Adrenal gland (tissue), 12 donors: ENCODE measurements around the gene CLIC4. TPM values are rescaled to one million over a fixed set of nuclear protein-coding genes. Genes with fewer than 3 reads are reported as not detected.
A peak's percentile ranks its signal among the peaks of the same experiment; 100 is the strongest.
"Not testable (repeated sequence)": the region's sequence is repeated elsewhere in the genome, so short reads cannot be mapped to it uniquely, and the experiment has no call there.

Source experiments
- DNase-seq, 7 donors: peaks; one replicate each; pipeline ENCODE4 v3.0.0-alpha.2; 2019 to 2020
- H3K27ac ChIP-seq, 5 donors: fragments of 200-600 bp; sonication (generic) in 4 of 5; 1 replicate in 3 of 5; 2 replicates in 2 of 5; pipeline versions ENCODE4 v1.5.1 to v1.8.0; 2016 to 2020; ENCODE audit warnings: mild to moderate bottlenecking in 1 of 5
- H3K27me3 ChIP-seq: fragments of 200-600 bp; 2 replicates; pipeline ENCODE4 v1.8.0; 2021
- H3K36me3 ChIP-seq, 2 donors: fragments of 200-600 bp; replicated peaks in 1 of 2; 1 replicate in 1 of 2; 2 replicates in 1 of 2; pipeline versions ENCODE4 v1.5.1 to v1.8.0; 2018 to 2022
- H3K4me1 ChIP-seq, 2 donors: fragments of 200-600 bp; replicated peaks in 1 of 2; 1 replicate in 1 of 2; 2 replicates in 1 of 2; pipeline versions ENCODE4 v1.5.1 to v1.8.0; 2018 to 2021
- H3K4me3 ChIP-seq, 4 donors: fragments of 200-600 bp; sonication (generic) in 3 of 4; one replicate each; pipeline ENCODE4 v1.5.1; 2016 to 2018
- H3K9me3 ChIP-seq, 3 donors: fragments of 200-600 bp; sonication (generic) in 1 of 3; replicated peaks in 1 of 3; 1 replicate in 2 of 3; 2 replicates in 1 of 3; pipeline versions ENCODE4 v1.5.1 to v1.8.0; 2016 to 2021
- POLR2A ChIP-seq, 2 donors: fragments of 450-650 bp; IDR thresholded peaks; one replicate each; pipeline ENCODE4 v1.6.1; 2017; ENCODE audit warnings: antibody characterized with exemption in 2 of 2, mild to moderate bottlenecking in 2 of 2, moderate library complexity in 1 of 2
- WGBS, 4 donors: extraction: QIAGEN DNeasy Blood & Tissue Kit in 2 of 4; methylation state at CpG; one replicate each; pipeline versions ENCODE4 v1.1.5 to v1.1.7; 2013 to 2017; 5-methylcytosine and 5-hydroxymethylcytosine counted together
- intact Hi-C, 2 donors: fragments of 100-400 bp; cut with DNase I; formaldehyde crosslinking; loops; one replicate each; pipeline versions ENCODE4 v1.14.1 to v1.15.0; 2022 to 2023
- polyA plus RNA-seq, 3 donors: library from polyadenylated mRNA; stranded (reverse); fragments of 200-250 nt in 2 of 3; fragments of 350-450 nt in 1 of 3; fragmentation: Illumina TruSeq in 1 of 3; extraction: RNeasy Lipid Tissue Mini Kit (QIAGEN cat#74804) in 1 of 3; gene quantifications; one replicate each; pipeline ENCODE4 v1.2.3, GENCODE V29; 2013 to 2014
- total RNA-seq, 9 donors: library from RNA; depleted of rRNA in 4 of 9; stranded (reverse); fragments of >200 nt in 4 of 9; fragments of 120-200 nt in 1 of 9; fragmentation: NEBNext Ultra II Directional in 1 of 9; extraction: Animal tissue kit (Norgen Biotek cat#: 25700) in 1 of 9; gene quantifications; one replicate each; pipeline versions ENCODE4 v1.1.0 to v1.2.4, GENCODE V29; 2013 to 2023
- TF ChIP-seq, protein P1 (sequence below), 6 experiments: fragments of 450-650 bp in 4 of 6; fragments of 200-600 bp in 2 of 6; sonication (generic) in 1 of 6; IDR thresholded peaks; 1 replicate in 5 of 6; 2 replicates in 1 of 6; pipeline versions ENCODE4 v1.5.1 to v1.8.0; 2016 to 2021; ENCODE audit warnings: antibody characterized with exemption in 6 of 6, mild to moderate bottlenecking in 2 of 6, moderate library complexity in 1 of 6
- donor health status: healthy with polysubstance abuse.
- donor health status: Bipolar disorder and iron deficiency.
- donor health status: DM: yes; HTN: yes; CAD: no.
- donor health status: DM: no; HTN: no; CAD: no.
- donor health status: DM: no; HTN: no; CAD: no.
- donor health status: DM: yes; HTN: yes; CAD: no.

Gene CLIC4
- total and polyA plus RNA-seq, 12 donors: 26.8 to 166 (median 107) TPM

DNA sequence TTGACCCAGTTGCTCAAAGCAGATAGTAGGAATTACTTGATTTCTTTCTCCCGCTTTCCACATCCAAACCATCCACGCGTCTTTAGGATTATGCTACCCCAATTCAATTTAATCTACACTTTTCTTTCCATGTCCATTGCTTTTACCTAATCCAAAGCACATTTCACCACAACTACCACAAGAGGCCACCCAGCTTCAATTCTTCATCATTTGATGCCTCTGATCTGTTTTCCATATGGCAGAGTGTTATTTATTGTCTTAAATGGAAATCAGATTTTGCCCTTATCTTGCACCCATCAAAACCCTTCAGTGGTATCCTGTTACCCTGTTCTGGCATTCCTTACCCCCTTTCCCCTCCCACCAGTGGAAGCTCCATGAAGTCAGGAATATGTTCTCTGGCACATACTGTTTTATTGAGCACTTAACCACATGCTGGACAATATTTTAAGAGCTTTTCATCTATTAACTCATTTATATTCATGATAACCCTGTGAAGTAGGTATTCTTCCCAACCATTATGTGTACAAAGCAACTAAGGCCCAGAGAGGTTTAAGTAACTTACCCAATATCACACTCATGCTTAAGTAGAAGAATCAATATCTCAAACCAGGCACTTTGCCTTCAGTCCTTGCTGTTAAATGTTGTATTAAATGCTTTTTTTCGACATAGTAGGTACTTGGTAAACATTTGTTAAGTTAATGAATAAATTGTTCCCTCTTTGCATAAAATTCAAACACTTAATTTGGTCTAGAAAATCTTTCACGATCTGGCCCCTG lies 34.6 kb downstream of the CLIC4 start:
- Histone ChIP-seq H3K4me1 (peaks cover 17 to 43% of the 10 kb centered on the region in 2 donors), H3K36me3 (no peaks in the 10 kb centered on the region), H3K4me3 (no peak overlapping the region), H3K27me3 (no peaks in the 10 kb centered on the region), H3K27ac (peak overlapping the region in 2 of 5 donors; percentile 2 to 4), H3K9me3 (no peaks in the 10 kb centered on the region)
- 95 to 97% (median 96%) methylated on average over 5 of the region's 5 CpGs for WGBS, 4 donors
- TF ChIP-seq POLR2A (IDR thresholded peaks at IDR 0.05): no peak
- TF ChIP-seq, protein P1, sequence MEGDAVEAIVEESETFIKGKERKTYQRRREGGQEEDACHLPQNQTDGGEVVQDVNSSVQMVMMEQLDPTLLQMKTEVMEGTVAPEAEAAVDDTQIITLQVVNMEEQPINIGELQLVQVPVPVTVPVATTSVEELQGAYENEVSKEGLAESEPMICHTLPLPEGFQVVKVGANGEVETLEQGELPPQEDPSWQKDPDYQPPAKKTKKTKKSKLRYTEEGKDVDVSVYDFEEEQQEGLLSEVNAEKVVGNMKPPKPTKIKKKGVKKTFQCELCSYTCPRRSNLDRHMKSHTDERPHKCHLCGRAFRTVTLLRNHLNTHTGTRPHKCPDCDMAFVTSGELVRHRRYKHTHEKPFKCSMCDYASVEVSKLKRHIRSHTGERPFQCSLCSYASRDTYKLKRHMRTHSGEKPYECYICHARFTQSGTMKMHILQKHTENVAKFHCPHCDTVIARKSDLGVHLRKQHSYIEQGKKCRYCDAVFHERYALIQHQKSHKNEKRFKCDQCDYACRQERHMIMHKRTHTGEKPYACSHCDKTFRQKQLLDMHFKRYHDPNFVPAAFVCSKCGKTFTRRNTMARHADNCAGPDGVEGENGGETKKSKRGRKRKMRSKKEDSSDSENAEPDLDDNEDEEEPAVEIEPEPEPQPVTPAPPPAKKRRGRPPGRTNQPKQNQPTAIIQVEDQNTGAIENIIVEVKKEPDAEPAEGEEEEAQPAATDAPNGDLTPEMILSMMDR (IDR thresholded peaks at IDR 0.05): no peak
- DNase-seq: no peak
- intact Hi-C loops: no loop called here

DNA sequence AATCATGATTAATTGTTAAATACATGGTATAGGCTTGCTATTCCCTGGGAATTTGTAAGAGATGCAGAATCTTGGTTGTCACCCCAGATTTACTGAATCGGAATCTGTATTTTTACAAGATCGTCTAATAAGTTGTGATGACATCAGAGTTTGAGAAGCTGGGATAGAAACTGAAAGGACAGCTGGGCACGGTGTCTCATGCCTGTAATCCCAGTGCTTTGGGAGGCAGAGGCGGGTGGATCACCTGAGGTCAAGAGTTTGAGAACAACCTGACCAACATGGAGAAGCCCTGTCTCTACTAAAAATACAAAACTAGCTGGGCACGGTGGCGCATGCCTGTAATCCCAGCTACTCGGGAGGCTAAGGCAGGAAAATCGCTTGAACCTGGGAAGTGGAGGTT lies 35.4 kb downstream of the CLIC4 start:
- H3K4me1 ChIP-seq: peaks cover 17 to 44% of the 10 kb centered on the region in 2 donors

DNA sequence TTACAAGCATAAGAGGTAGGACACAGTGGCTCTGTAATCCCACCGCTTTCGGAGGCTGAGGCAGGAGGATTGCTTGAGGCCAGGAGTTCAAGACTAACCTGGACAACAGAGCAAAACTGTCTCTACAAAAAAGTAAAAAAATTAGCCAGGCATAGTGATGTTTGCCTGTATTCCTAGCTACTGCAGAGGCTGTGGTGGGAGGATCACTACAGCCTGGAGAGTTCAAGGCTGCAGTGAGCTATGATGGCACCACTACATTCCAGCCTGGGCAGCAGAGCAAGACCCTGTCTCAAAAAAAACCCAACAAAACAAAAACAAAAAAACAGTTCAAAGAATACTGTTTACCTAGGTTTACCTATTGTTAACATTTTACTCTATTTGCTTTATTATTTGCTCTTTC lies 37.4 kb downstream of the CLIC4 start:
- Histone ChIP-seq H3K4me3 (no peak overlapping the region), H3K36me3 (no peaks in the 10 kb centered on the region), H3K27me3 (no peaks in the 10 kb centered on the region), H3K27ac (peak overlapping the region in 1 of 5 donors; percentile 26), H3K9me3 (no peaks in the 10 kb centered on the region), H3K4me1 (peaks cover 25 to 55% of the 10 kb centered on the region in 2 donors)
- no peak for DNase-seq
- intact Hi-C loops: no loop called here
- TF ChIP-seq POLR2A (IDR thresholded peaks at IDR 0.05): no peak
- TF ChIP-seq, protein P1 (IDR thresholded peaks at IDR 0.05): no peak
- WGBS, 4 donors: 94 to 100% (median 95%) methylated on average over 2 of the region's 2 CpGs

More for the DNA sequence above, 35.4 kb downstream of the CLIC4 start:
- H3K36me3 ChIP-seq, intact Hi-C loops, H3K4me3 ChIP-seq, DNase-seq, H3K27me3 ChIP-seq, H3K27ac ChIP-seq, H3K9me3 ChIP-seq: not testable (repeated sequence)
- 87 to 99% (median 92%) methylated on average over 8 of the region's 8 CpGs for WGBS, 4 donors

DNA sequence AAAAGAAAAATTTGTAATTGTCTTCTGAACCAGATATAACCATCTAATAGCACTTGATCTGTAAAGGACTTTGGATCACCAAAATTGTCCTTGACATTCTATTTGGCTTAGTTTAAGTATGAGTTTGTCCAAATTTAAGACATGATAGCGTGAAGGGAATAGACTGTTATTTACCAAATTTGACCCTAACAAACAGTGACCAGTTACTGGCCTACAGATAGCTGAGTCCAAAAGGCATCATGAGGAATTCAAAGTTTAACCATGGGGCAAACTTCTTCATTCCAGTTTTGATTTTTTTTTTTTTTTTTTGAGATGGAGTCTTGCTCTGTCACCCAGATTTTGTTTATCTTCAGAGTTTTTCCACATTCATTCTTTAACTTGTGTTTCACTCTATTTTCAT lies 38.5 kb downstream of the CLIC4 start:
- Histone ChIP-seq H3K36me3 (no peaks in the 10 kb centered on the region), H3K27me3 (no peaks in the 10 kb centered on the region), H3K4me1 (peaks cover 25 to 53% of the 10 kb centered on the region in 2 donors), H3K9me3 (no peaks in the 10 kb centered on the region), H3K4me3 (no peak overlapping the region), H3K27ac (peak overlapping the region in 1 of 5 donors; percentile 7)
- WGBS, 4 donors: 29 to 39% (median 30%) methylated on average over 1 of the region's 1 CpG
- DNase-seq: no peak
- intact Hi-C loops: no loop called here
- TF ChIP-seq, protein P1 (IDR thresholded peaks at IDR 0.05): no peak
- no peak for TF ChIP-seq POLR2A (IDR thresholded peaks at IDR 0.05)

DNA sequence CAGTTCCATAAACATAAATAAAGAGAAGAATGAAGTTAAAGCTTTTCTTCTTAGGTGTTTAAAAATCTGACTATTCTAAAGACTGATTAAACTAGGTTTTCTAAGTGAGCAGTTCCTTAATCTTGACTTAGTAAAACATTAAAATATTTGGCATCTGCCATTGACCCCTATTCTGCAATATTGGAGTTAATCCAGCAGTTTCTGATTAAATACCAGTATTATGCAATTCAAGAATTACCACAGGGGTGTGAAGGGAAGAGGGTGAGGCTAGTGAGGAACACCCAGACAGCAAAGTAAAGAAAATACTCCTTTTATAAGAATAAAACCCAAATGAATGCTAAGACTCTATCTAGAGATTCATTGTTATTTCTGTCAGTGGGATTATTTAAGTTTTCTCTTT lies 40.9 kb downstream of the CLIC4 start:
- H3K36me3 ChIP-seq: no peaks in the 10 kb centered on the region
- H3K4me3 ChIP-seq: no peak overlapping the region
- H3K4me1 ChIP-seq: peaks cover 25 to 44% of the 10 kb centered on the region in 2 donors
- peak overlapping the region in 2 of 5 donors; percentile 4 to 59 for H3K27ac ChIP-seq
- intact Hi-C loops: no loop called here
- H3K27me3 ChIP-seq: no peaks in the 10 kb centered on the region
- DNase-seq: no peak
- TF ChIP-seq POLR2A (IDR thresholded peaks at IDR 0.05): no peak
- TF ChIP-seq, protein P1 (IDR thresholded peaks at IDR 0.05): no peak
- H3K9me3 ChIP-seq: no peaks in the 10 kb centered on the region
